GM12878 (cell line): Measurements from ENCODE around the gene GARNL3. TPM values are rescaled to one million over a fixed set of nuclear protein-coding genes. Genes with fewer than 3 reads are reported as not detected.

Source experiments
- ATAC-seq: fragments of 200-7000 bp; cut with Tn5 transposase; 3 replicates; pipeline ENCODE4 v1.9.1; 2020; ENCODE audit warnings: mild to moderate bottlenecking, moderate library complexity
- BruUV-seq: library from RNA; stranded (reverse); fragments of 400-500 nt; replicated peaks from 2 replicates; lab custom pipeline; 2021; lab: Mats Ljungman, UMichigan
- CTCF ChIA-PET: fragments of 300-600 bp; sonication (Branson Sonifier 250); formaldehyde crosslinking; extraction: SDS; loops from one replicate; lab custom pipeline; 2021; ENCODE audit warnings: inconsistent platforms; lab: Yijun Ruan, JAX
- POLR2A ChIA-PET: fragments of 350-600 bp; formaldehyde crosslinking; extraction: SDS; loops from one replicate; lab custom pipeline; 2021; ENCODE audit warnings: inconsistent platforms; lab: Charles Lee
- RAD21 ChIA-PET: fragments of 300-600 bp; sonication (Branson Sonifier 250); formaldehyde crosslinking; loops from one replicate; lab custom pipeline; 2023; ENCODE audit warnings: antibody characterized with exemption; ENCODE audit not compliant: unreplicated experiment; lab: Charles Lee
- SMC1A ChIA-PET: fragments of 300-600 bp; sonication (Branson Sonifier 250); formaldehyde crosslinking; loops from one replicate; lab custom pipeline; 2023; ENCODE audit not compliant: unreplicated experiment, uncharacterized antibody; lab: Charles Lee
- DNase-seq: peaks from one replicate; pipeline ENCODE4 v3.0.0-alpha.2; 2011; ENCODE audit warnings: low read depth, low spot score
- FAIRE-seq: peaks from 3 replicates; lab custom pipeline; 2011; peaks lifted over from hg19 to GRCh38; lab: Jason Lieb, UNC
- H2AFZ ChIP-seq: 2 replicates; pipeline ENCODE4 v1.6.0; 2011; ENCODE audit warnings: low read depth, low read length, control low read depth; ENCODE audit not compliant: control insufficient read depth
- H3K27ac ChIP-seq: 2 replicates; pipeline ENCODE4 v1.5.1; 2011; ENCODE audit warnings: control low read depth; ENCODE audit not compliant: control insufficient read depth, insufficient read depth
- H3K27me3 ChIP-seq, 2 experiments: replicated peaks in 1 of 2; 2 replicates each; pipeline versions ENCODE4 v1.6.0 to v1.6.1; 2011; ENCODE audit warnings: low read length in 1 of 2; ENCODE audit not compliant: control insufficient read depth in 2 of 2, insufficient read depth in 2 of 2
- H3K36me3 ChIP-seq, 2 experiments: 2 replicates each; pipeline ENCODE4 v1.5.1; 2011; ENCODE audit warnings: low read length in 1 of 2; ENCODE audit not compliant: control insufficient read depth in 2 of 2, insufficient read depth in 2 of 2
- H3K4me1 ChIP-seq: 2 replicates; pipeline ENCODE4 v1.6.1; 2011; ENCODE audit warnings: mild to moderate bottlenecking, low read length, moderate library complexity, mixed read lengths; ENCODE audit not compliant: control insufficient read depth, insufficient read depth
- H3K4me2 ChIP-seq: 2 replicates; pipeline ENCODE4 v1.6.0; 2011; ENCODE audit warnings: control low read depth; ENCODE audit not compliant: control insufficient read depth, insufficient read depth
- H3K4me3 ChIP-seq: fragments of 200-600 bp; sonication (generic); 2 replicates; pipeline ENCODE4 v1.5.1; 2016
- H3K79me2 ChIP-seq: 2 replicates; pipeline ENCODE4 v1.6.0; 2011; ENCODE audit warnings: low read length; ENCODE audit not compliant: control insufficient read depth, insufficient read depth
- H3K9ac ChIP-seq: 2 replicates; pipeline ENCODE4 v1.8.0; 2011; ENCODE audit warnings: low read length, control low read depth, mixed read lengths; ENCODE audit not compliant: control insufficient read depth, insufficient read depth
- H3K9me3 ChIP-seq: replicated peaks from 3 replicates; pipeline ENCODE4 v1.5.1; 2011; ENCODE audit warnings: mild to moderate bottlenecking, low read length; ENCODE audit not compliant: control insufficient read depth, insufficient read depth
- H4K20me1 ChIP-seq: 2 replicates; pipeline ENCODE4 v1.6.0; 2011; ENCODE audit not compliant: control insufficient read depth, insufficient read depth
- BCL11A ChIP-seq: IDR thresholded peaks from 2 replicates; pipeline ENCODE4 v1.6.1; 2011; ENCODE audit warnings: low read depth, low read length
- MEF2A ChIP-seq: IDR thresholded peaks from 2 replicates; pipeline ENCODE4 v1.6.1; 2011; ENCODE audit warnings: low read depth, mild to moderate bottlenecking, low read length, moderate library complexity; ENCODE audit not compliant: insufficient read depth
- NR2C1 ChIP-seq: fragments of 450-650 bp; IDR thresholded peaks from 2 replicates; pipeline ENCODE4 v1.6.1; 2017; ENCODE audit warnings: antibody characterized with exemption, mild to moderate bottlenecking, moderate library complexity
- WRNIP1 ChIP-seq: IDR thresholded peaks from 2 replicates; pipeline ENCODE4 v1.6.1; 2011; ENCODE audit warnings: low read depth, low read length, improper control_type of control experiment, borderline replicate concordance
- WGBS: methylation state at CpG from one replicate; pipeline ENCODE4 v1.1.6; 2016; ENCODE audit warnings: low lambda C conversion rate; ENCODE audit not compliant: insufficient replicate concordance, insufficient coverage; ENCODE audit errors: missing lambda C conversion rate; 5-methylcytosine and 5-hydroxymethylcytosine counted together
- in situ Hi-C: fragments of 300-500 bp; cut with MboI; formaldehyde crosslinking; loops from 9 replicates; pipeline ENCODE4 v1.14.3; 2018; ENCODE audit warnings: mixed read lengths
- intact Hi-C: fragments of 100-400 bp; cut with micrococcal nuclease; formaldehyde crosslinking; loops from one replicate; pipeline ENCODE4 v1.14.2; 2022; ENCODE audit not compliant: unreplicated experiment
- polyA plus RNA-seq, 11 experiments: library from polyadenylated mRNA; depleted of rRNA in 4 of 11; unstranded in 6 of 11; stranded (reverse) in 5 of 11; fragments of >200 nt; fragmentation: Nextera tagmentation in 4 of 11; fragmentation: Illumina TruSeq in 1 of 11; extraction: Ambion mirVana in 4 of 11; extraction: Trizol in 1 of 11; gene quantifications; 1 replicate in 1 of 11; 2 replicates in 10 of 11; pipeline versions ENCODE4 v1.2.1 to v1.2.3, GENCODE V29; 2011 to 2016; ENCODE audit warnings: inconsistent platforms in 2 of 11, missing spikeins in 2 of 11, low read depth in 1 of 11
- total RNA-seq, 4 experiments: library from RNA; depleted of rRNA in 3 of 4; stranded (reverse); fragments of >200 nt in 3 of 4; fragmentation: Illumina TruSeq in 1 of 4; extraction: Trizol in 1 of 4; gene quantifications; 2 replicates each; pipeline versions ENCODE4 v1.2.1 to v1.2.3, GENCODE V29; 2013 to 2021

Gene GARNL3
- total and polyA plus RNA-seq, 10 of the 15 experiments (the other 5 are each of a cell fraction or from before 2014, with no cell fraction given) = 0.89 to 13.2 (median 6.3) TPM

DNA sequence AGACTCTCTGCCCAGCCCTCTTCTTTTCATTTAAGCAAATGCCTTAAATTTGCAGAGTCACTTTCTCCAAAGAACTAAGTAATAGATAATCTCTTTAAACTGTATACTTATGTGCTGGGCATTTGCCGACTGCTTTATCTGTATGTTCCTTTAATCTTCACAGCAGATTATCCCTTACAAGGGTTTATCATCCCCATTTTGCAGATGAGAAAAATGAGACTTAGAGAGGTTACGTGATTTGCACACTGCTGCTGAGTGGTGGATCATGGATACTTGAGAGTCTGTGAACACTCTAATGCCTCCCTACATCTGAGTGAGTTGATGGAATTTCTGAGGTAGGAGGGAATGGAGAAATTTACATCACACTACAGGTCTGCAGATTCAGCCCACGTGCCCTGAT is 163.8 kb downstream of the GARNL3 start:
- FAIRE-seq (no peak), ATAC-seq (no peak), DNase-seq (no peak)
- Histone ChIP-seq H3K4me2 (no peak overlapping the region), H2AFZ (no peak overlapping the region), H3K27ac (no peak overlapping the region), H3K79me2 (peaks cover 34% of the 10 kb centered on the region), H4K20me1 (no peaks in the 10 kb centered on the region), H3K9ac (no peak overlapping the region), H3K4me1 (peaks cover 4% of the 10 kb centered on the region; the same call in 1 of the 2 replicates), H3K9me3 (no peaks in the 10 kb centered on the region), H3K36me3 (peaks cover 0 to 7% of the 10 kb centered on the region in 2 experiments; a peak in 3 of 4 replicates), H3K27me3 (no peaks in the 10 kb centered on the region), H3K4me3 (no peak overlapping the region)
- 90% methylated on average over 3 of the region's 3 CpGs for WGBS
- CTCF ChIA-PET = no interaction called here
- no TSS peak for BruUV-seq
- TF ChIP-seq NR2C1 = no peak
- TF ChIP-seq WRNIP1 = no peak
- TF ChIP-seq BCL11A = no peak
- SMC1A ChIA-PET = no interaction called here
- RAD21 ChIA-PET = no interaction called here
- POLR2A ChIA-PET = no interaction called here
- in situ Hi-C loops = no loop called here
- intact Hi-C loops = loop anchor here (10.0 kb wide), 1 partner anchor 484 kb away; no protein-coding TSS in a partner anchor

GRCh38 chr9:127430415-127430814 is 165.8 kb downstream of the GARNL3 start:
- BruUV-seq = no TSS peak
- Histone ChIP-seq H3K4me2 (no peak overlapping the region), H3K79me2 (peaks cover 15% of the 10 kb centered on the region), H4K20me1 (no peaks in the 10 kb centered on the region), H3K4me1 (peaks cover 4% of the 10 kb centered on the region; the same call in 1 of the 2 replicates), H3K9ac (no peak overlapping the region), H3K36me3 (peaks cover 1 to 18% of the 10 kb centered on the region in 2 experiments), H2AFZ (no peak overlapping the region), H3K4me3 (no peak overlapping the region), H3K27ac (no peak overlapping the region), H3K9me3 (no peaks in the 10 kb centered on the region), H3K27me3 (no peaks in the 10 kb centered on the region)
- no peak for ATAC-seq
- no peak for DNase-seq
- POLR2A ChIA-PET = no interaction called here
- 91% methylated on average over 8 of the region's 8 CpGs for WGBS
- intact Hi-C loops (no loop called here), in situ Hi-C loops (no loop called here)
- no peak for TF ChIP-seq MEF2A
- CTCF ChIA-PET = interaction anchor here (1.0 kb wide), 1 partner anchor 216 kb away, joined by 3 read pairs; no protein-coding TSS in a partner anchor
- no peak for FAIRE-seq
- SMC1A ChIA-PET = no interaction called here
- RAD21 ChIA-PET = no interaction called here
